ENCODE measurements around the gene TRIM29.
"Not testable (repeated sequence)": the region's sequence is repeated elsewhere in the genome, so short reads cannot be mapped to it uniquely, and the experiment has no call there.

The TRIM29 gene

GRCh38 chr11:120170741-120171261 is 32.9 kb upstream of the TRIM29 start:
- no peak for DNase-seq

GRCh38 chr11:120169981-120170698 is 32.2 kb upstream of the TRIM29 start:
- DNase-seq, result no peak

- no peak for DNase-seq
These were observed 31.2 kb upstream of the TRIM29 start for GRCh38 chr11:120168960-120169681.

- DNase-seq, result no peak
These were observed 30.4 kb upstream of the TRIM29 start for GRCh38 chr11:120168108-120168959.

- no peak for DNase-seq
These were observed 29.7 kb upstream of the TRIM29 start for GRCh38 chr11:120167659-120168058.

- DNase-seq, result no peak
These were observed 22.5 kb upstream of the TRIM29 start for GRCh38 chr11:120160436-120160835.

- DNase-seq, result no peak
These were observed 15.3 kb upstream of the TRIM29 start for GRCh38 chr11:120153221-120153620.

- DNase-seq, result no peak
These were observed 13.6 kb upstream of the TRIM29 start for GRCh38 chr11:120151536-120151935.

GRCh38 chr11:120149246-120149645 is 11.3 kb upstream of the TRIM29 start:
- DNase-seq, result no peak

- DNase-seq, result no peak
These were observed 10.0 kb upstream of the TRIM29 start for GRCh38 chr11:120147950-120148270.

GRCh38 chr11:120147094-120147949 is 9.4 kb upstream of the TRIM29 start:
- no peak for DNase-seq

GRCh38 chr11:120146413-120147093 is 8.6 kb upstream of the TRIM29 start:
- DNase-seq, result no peak

- no peak for DNase-seq
These were observed 6.6 kb upstream of the TRIM29 start for GRCh38 chr11:120144501-120144900.

- DNase-seq, result not testable (repeated sequence)
These were observed 5.6 kb upstream of the TRIM29 start for GRCh38 chr11:120143472-120143871.

GRCh38 chr11:120142441-120143100 is 4.7 kb upstream of the TRIM29 start:
- DNase-seq, result no peak

GRCh38 chr11:120141768-120142423 is 4.0 kb upstream of the TRIM29 start:
- no peak for DNase-seq

- no peak for DNase-seq
These were observed 3.3 kb upstream of the TRIM29 start for GRCh38 chr11:120141113-120141767.

GRCh38 chr11:120139316-120140069 is 1.6 kb upstream of the TRIM29 start:
- DNase-seq, result no peak

- DNase-seq, result no peak
These were observed 714 bp downstream of the TRIM29 start for GRCh38 chr11:120137187-120137610.
